ENCODE measurements around the gene ACAD8. TPM values are rescaled to one million over a fixed set of nuclear protein-coding genes. Genes with fewer than 3 reads are reported as not detected.

ACAD8 gene
- total and polyA plus RNA-seq, 2 of the 4 experiments (the other 2 are of a cell fraction) = 11.1 to 21.2 TPM

GRCh38 chr11:134266841-134267251 is 13.5 kb downstream of the ACAD8 start:
- no peak overlapping the region for H2BK20ac ChIP-seq (ENCODE audit: low read depth, low read length)
- H3K27ac ChIP-seq (ENCODE audit: insufficient read depth, low read length) = no peak overlapping the region
- CTCF ChIA-PET = no interaction called here
- H2AK9ac ChIP-seq (replicated peaks; ENCODE audit: low read depth, low read length, poor library complexity) = no peak overlapping the region
- WGBS, 2 experiments (ENCODE audit: extremely low coverage in 2 of 2, insufficient read length in 1 of 2) = 10% methylated on average over 2 of the region's 3 CpGs; no CpG with 5 or more reads in 1 of the 2 experiments
- no peak overlapping the region for H3K23ac ChIP-seq (ENCODE audit: low read depth, low read length)
- H3K4ac ChIP-seq (ENCODE audit: low read depth, low read length) = no peak overlapping the region
- no peaks in the 10 kb centered on the region for H3K9me1 ChIP-seq (ENCODE audit: insufficient read depth, low read length)
- no peak overlapping the region for H4K8ac ChIP-seq (ENCODE audit: low read depth in 2 of 2, low read length in 2 of 2)
- peaks cover 16% of the 10 kb centered on the region for H3K36me3 ChIP-seq (ENCODE audit: control insufficient read depth, insufficient read depth, low read length)
- H2BK5ac ChIP-seq (ENCODE audit: low read depth, low read length, poor library complexity, severe bottlenecking) = no peak overlapping the region
- no peaks in the 10 kb centered on the region for H3K79me1 ChIP-seq (ENCODE audit: low read depth in 1 of 2, low read length in 2 of 2)
- no TSS peak for BruUV-seq (replicated peaks)
- DNase-seq (peak; percentile 72), ATAC-seq (ENCODE audit: low read depth) (peak; percentile 85)
- H2BK15ac ChIP-seq (ENCODE audit: low read depth, low read length) = no peak overlapping the region
- H4K5ac ChIP-seq (ENCODE audit: low read depth, low read length) = no peak overlapping the region
- H2AFZ ChIP-seq (replicated peaks; ENCODE audit: low read length, poor library complexity) = no peak overlapping the region
- no peaks in the 10 kb centered on the region for H3K9me3 ChIP-seq (ENCODE audit: control insufficient read depth, insufficient read depth, low read length)
- H3K27me3 ChIP-seq (ENCODE audit: control insufficient read depth, insufficient read depth, low read length) = peaks cover 13% of the 10 kb centered on the region; the same call in 1 of the 2 replicates
- no peak overlapping the region for H2AK5ac ChIP-seq (ENCODE audit: low read depth, low read length)
- H3K4me2 ChIP-seq (ENCODE audit: low read depth, low read length) = no peak overlapping the region
- H3K14ac ChIP-seq (replicated peaks; ENCODE audit: low read depth, low read length) = no peak overlapping the region
- no peaks in the 10 kb centered on the region; the same call in 1 of the 2 replicates for H4K20me1 ChIP-seq (ENCODE audit: insufficient read depth, low read length)
- dilution Hi-C loops (cut with HindIII; ENCODE audit: low sequenced_read_pairs, unreplicated experiment) (no loop called here), intact Hi-C loops (cut with micrococcal nuclease) (no loop called here), in situ Hi-C loops (cut with MboI; ENCODE audit: low sequenced_read_pairs) (no loop called here)
- no peak overlapping the region for H2BK120ac ChIP-seq (ENCODE audit: low read depth, low read length)
- H3K9ac ChIP-seq (ENCODE audit: low read depth, low read length) = no peak overlapping the region
- peak; percentile 68 for TF ChIP-seq CEBPB (IDR thresholded peaks at IDR 0.05; ENCODE audit: low read depth, low read length)
- TF ChIP-seq MAZ (IDR thresholded peaks at IDR 0.05; ENCODE audit: borderline replicate concordance, low read depth, low read length) = no peak
- H3K18ac ChIP-seq (ENCODE audit: low read depth, low read length) = no peak overlapping the region
- POLR2A ChIA-PET (ENCODE audit: unreplicated experiment) = interaction anchor here (0.6 kb wide), 1 partner anchor 42 kb away, joined by 3 read pairs; the partner anchor contains the start of gene VPS26B
- H4K91ac ChIP-seq (ENCODE audit: insufficient read depth, low read depth, low read length) = no peak overlapping the region
- H3K4me1 ChIP-seq (ENCODE audit: control insufficient read depth, insufficient read depth, low read length) = peaks cover 4% of the 10 kb centered on the region
- H3K4me3 ChIP-seq (ENCODE audit: insufficient read depth, low read depth, low read length) = no peak overlapping the region
- H3K56ac ChIP-seq (ENCODE audit: extremely low read depth, insufficient read depth, low read length) = no peak overlapping the region

Measured in IMR-90 (cell line).